Keratinocyte (primary cell): Measurements from ENCODE around the gene DOCK3. TPM values are rescaled to one million over a fixed set of nuclear protein-coding genes. Genes with fewer than 3 reads are reported as not detected.

Source experiments
- DNase-seq: peaks from one replicate; pipeline ENCODE4 v3.0.0-alpha.2; 2011; ENCODE audit warnings: low read depth, missing footprints, low spot score
- FAIRE-seq: peaks from 2 replicates; lab custom pipeline; 2011; peaks lifted over from hg19 to GRCh38; lab: Jason Lieb, UNC
- H2AFZ ChIP-seq: 2 replicates; pipeline ENCODE4 v1.6.0; 2012; ENCODE audit warnings: low read length, control low read depth, inconsistent platforms; ENCODE audit not compliant: control insufficient read depth
- H3K27ac ChIP-seq: 2 replicates; pipeline ENCODE4 v1.5.1; 2011; ENCODE audit warnings: low read length; ENCODE audit not compliant: control insufficient read depth, insufficient read depth
- H3K27me3 ChIP-seq: 3 replicates; pipeline ENCODE4 v1.6.0; 2011; ENCODE audit warnings: low read length; ENCODE audit not compliant: control insufficient read depth, insufficient read depth; ENCODE audit errors: extremely low read depth
- H3K36me3 ChIP-seq, 2 experiments: 2 replicates in 1 of 2; 3 replicates in 1 of 2; pipeline ENCODE4 v1.5.1; 2011; ENCODE audit warnings: low read length in 2 of 2, mild to moderate bottlenecking in 1 of 2; ENCODE audit not compliant: control insufficient read depth in 2 of 2, insufficient read depth in 2 of 2; ENCODE audit errors: extremely low read depth in 1 of 2
- H3K4me1 ChIP-seq: 3 replicates; pipeline ENCODE4 v1.5.1; 2011; ENCODE audit warnings: low read length; ENCODE audit not compliant: control insufficient read depth, insufficient read depth; ENCODE audit errors: extremely low read depth
- H3K4me2 ChIP-seq: 3 replicates; pipeline ENCODE4 v1.6.0; 2011; ENCODE audit warnings: low read depth, low read length; ENCODE audit not compliant: control insufficient read depth, insufficient read depth; ENCODE audit errors: extremely low read depth
- H3K4me3 ChIP-seq, 3 experiments: fragments of 200-600 bp in 1 of 3; sonication (generic) in 1 of 3; 2 replicates in 2 of 3; 3 replicates in 1 of 3; pipeline ENCODE4 v1.5.1; 2011 to 2016; ENCODE audit warnings: low read length in 3 of 3, mild to moderate bottlenecking in 3 of 3, control low read depth in 2 of 3, inconsistent platforms in 1 of 3, low read depth in 1 of 3, mixed read lengths in 1 of 3, mixed run types in 1 of 3, moderate library complexity in 1 of 3; ENCODE audit not compliant: control insufficient read depth in 2 of 3, insufficient read depth in 2 of 3; ENCODE audit errors: extremely low read depth in 1 of 3
- H3K79me2 ChIP-seq: 2 replicates; pipeline ENCODE4 v1.6.0; 2012; ENCODE audit warnings: low read length; ENCODE audit not compliant: control insufficient read depth, insufficient read depth
- H3K9ac ChIP-seq: 3 replicates; pipeline ENCODE4 v1.6.0; 2011; ENCODE audit warnings: low read length; ENCODE audit not compliant: control insufficient read depth, insufficient read depth; ENCODE audit errors: extremely low read depth
- H3K9me1 ChIP-seq: 3 replicates; pipeline ENCODE4 v1.6.0; 2011; ENCODE audit warnings: low read length; ENCODE audit not compliant: control insufficient read depth, insufficient read depth; ENCODE audit errors: extremely low read depth
- H3K9me3 ChIP-seq: 2 replicates; pipeline ENCODE4 v1.5.1; 2012; ENCODE audit warnings: low read depth, low read length; ENCODE audit not compliant: control insufficient read depth
- H4K20me1 ChIP-seq: 3 replicates; pipeline ENCODE4 v1.6.0; 2011; ENCODE audit warnings: low read length; ENCODE audit not compliant: control insufficient read depth, insufficient read depth; ENCODE audit errors: extremely low read depth
- EZH2 ChIP-seq: IDR thresholded peaks from one replicate; pipeline ENCODE4 v1.6.1; 2012; ENCODE audit warnings: inconsistent platforms, mild to moderate bottlenecking, low read length, moderate library complexity
- dilution Hi-C: fragments of 300-500 bp; cut with MboI; formaldehyde crosslinking; loops from one replicate; pipeline ENCODE4 v1.7.0; 2020; ENCODE audit warnings: low sequenced_read_pairs; ENCODE audit not compliant: extremely low pct_ligation_motif_present
- polyA plus RNA-seq, 5 experiments: library from polyadenylated mRNA; depleted of rRNA in 3 of 5; stranded (reverse) in 3 of 5; stranded (forward) in 1 of 5; unstranded in 1 of 5; fragments of >200 nt; gene quantifications; 1 replicate in 1 of 5; 2 replicates in 3 of 5; 3 replicates in 1 of 5; pipeline versions ENCODE4 v1.2.1 to v1.2.3, GENCODE V29; 2011 to 2012; ENCODE audit warnings: missing spikeins in 2 of 5, low read depth in 1 of 5, low replicate concordance in 1 of 5
- TF ChIP-seq, protein P1 (sequence below), 3 experiments: IDR thresholded peaks in 1 of 3; conservative IDR thresholded peaks in 1 of 3; optimal IDR thresholded peaks in 1 of 3; 2 replicates in 2 of 3; 3 replicates in 1 of 3; pipeline versions ENCODE3 to v1.5.1; 2011; ENCODE audit warnings: low read length in 3 of 3, mild to moderate bottlenecking in 3 of 3, moderate library complexity in 2 of 3, control low read depth in 1 of 3, inconsistent platforms in 1 of 3; ENCODE audit not compliant: insufficient read depth in 2 of 3; ENCODE audit errors: extremely low read depth in 1 of 3

The DOCK3 gene
- polyA plus RNA-seq, 1 donor (not counting 4 experiments of a cell fraction or from before 2014, with no cell fraction given), result 0.10 TPM

DNA sequence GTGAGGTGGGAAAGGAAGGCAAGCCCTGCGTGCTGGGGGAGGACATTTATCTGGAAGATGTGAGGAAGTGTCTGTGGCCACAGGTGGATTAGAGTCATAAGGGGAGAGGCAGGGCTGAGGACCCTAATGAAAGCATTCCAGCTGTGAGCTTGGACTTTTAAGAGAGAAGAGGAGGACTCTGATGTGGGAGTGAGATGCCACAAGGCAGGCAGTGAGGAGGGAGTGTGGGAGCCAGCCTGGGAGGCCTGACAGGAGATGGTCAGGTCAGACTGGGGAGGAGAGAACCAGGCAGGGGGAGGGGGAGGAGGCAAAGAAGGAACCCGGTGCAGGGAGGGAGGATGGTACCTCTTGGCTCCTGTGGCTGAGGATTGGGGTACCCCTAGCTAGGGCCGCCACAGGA is 36.8 kb upstream of the DOCK3 start:
- Histone ChIP-seq H3K27ac (no peak overlapping the region), H3K9ac (no peak overlapping the region), H3K9me1 (peaks cover 5% of the 10 kb centered on the region), H2AFZ (no peak overlapping the region), H4K20me1 (no peaks in the 10 kb centered on the region), H3K9me3 (no peaks in the 10 kb centered on the region), H3K4me2 (no peak overlapping the region), H3K79me2 (peaks cover 49% of the 10 kb centered on the region), H3K27me3 (no peaks in the 10 kb centered on the region), H3K36me3 (peaks cover 22 to 28% of the 10 kb centered on the region in 2 experiments), H3K4me3 (no peak overlapping the region), H3K4me1 (peaks cover 22% of the 10 kb centered on the region)
- TF ChIP-seq EZH2, result no peak
- TF ChIP-seq, protein P1, sequence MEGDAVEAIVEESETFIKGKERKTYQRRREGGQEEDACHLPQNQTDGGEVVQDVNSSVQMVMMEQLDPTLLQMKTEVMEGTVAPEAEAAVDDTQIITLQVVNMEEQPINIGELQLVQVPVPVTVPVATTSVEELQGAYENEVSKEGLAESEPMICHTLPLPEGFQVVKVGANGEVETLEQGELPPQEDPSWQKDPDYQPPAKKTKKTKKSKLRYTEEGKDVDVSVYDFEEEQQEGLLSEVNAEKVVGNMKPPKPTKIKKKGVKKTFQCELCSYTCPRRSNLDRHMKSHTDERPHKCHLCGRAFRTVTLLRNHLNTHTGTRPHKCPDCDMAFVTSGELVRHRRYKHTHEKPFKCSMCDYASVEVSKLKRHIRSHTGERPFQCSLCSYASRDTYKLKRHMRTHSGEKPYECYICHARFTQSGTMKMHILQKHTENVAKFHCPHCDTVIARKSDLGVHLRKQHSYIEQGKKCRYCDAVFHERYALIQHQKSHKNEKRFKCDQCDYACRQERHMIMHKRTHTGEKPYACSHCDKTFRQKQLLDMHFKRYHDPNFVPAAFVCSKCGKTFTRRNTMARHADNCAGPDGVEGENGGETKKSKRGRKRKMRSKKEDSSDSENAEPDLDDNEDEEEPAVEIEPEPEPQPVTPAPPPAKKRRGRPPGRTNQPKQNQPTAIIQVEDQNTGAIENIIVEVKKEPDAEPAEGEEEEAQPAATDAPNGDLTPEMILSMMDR (optimal IDR thresholded peaks at IDR 0.05 in 1 of 3, IDR thresholded peaks at IDR 0.05 in 1 of 3, conservative IDR thresholded peaks at IDR 0.05 in 1 of 3; ENCODE audit: extremely low read depth in 1 of 3, insufficient read depth in 2 of 3, low read length in 3 of 3), result no peak
- dilution Hi-C loops, result no loop called here
- DNase-seq (no peak), FAIRE-seq (no peak)

DNA sequence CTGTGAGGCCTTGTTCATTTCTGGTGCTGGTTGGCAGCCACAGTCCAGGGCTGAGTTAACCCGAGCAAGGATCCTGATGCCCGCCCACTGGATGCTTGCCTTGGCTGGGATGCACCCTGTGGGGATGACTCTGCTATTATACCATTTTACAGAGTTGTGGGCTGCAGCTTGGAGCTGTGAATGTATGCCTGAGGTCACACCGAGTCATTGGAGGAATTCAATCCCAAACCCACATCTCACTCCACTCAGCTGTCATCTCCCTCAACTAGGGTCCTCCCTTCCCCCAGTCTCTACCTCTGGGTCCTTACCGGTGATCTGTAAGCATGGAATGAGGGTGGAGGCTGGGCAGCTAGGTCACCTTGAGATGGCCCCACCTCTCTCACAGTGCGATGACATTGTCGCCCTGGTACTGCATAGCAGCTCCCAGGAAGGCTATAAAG is 35.7 kb upstream of the DOCK3 start:
- Histone ChIP-seq H3K79me2 (peaks cover 39% of the 10 kb centered on the region), H3K4me2 (peak overlapping the region; percentile 57), H3K27ac (peak overlapping the region; percentile 28), H4K20me1 (no peaks in the 10 kb centered on the region), H3K27me3 (no peaks in the 10 kb centered on the region), H2AFZ (no peak overlapping the region), H3K4me1 (peaks cover 22% of the 10 kb centered on the region), H3K4me3 (no peak overlapping the region), H3K36me3 (peaks cover 29 to 31% of the 10 kb centered on the region in 2 experiments), H3K9me3 (no peaks in the 10 kb centered on the region), H3K9me1 (peaks cover 5% of the 10 kb centered on the region), H3K9ac (peak overlapping the region; percentile 7)
- dilution Hi-C loops, result no loop called here
- FAIRE-seq (peak; percentile 65), DNase-seq (no peak)
- TF ChIP-seq, protein P1 (optimal IDR thresholded peaks at IDR 0.05 in 1 of 3, IDR thresholded peaks at IDR 0.05 in 1 of 3, conservative IDR thresholded peaks at IDR 0.05 in 1 of 3; ENCODE audit: extremely low read depth in 1 of 3, insufficient read depth in 2 of 3, low read length in 3 of 3), result no peak
- TF ChIP-seq EZH2, result no peak
